ENCODE results near the gene GCAT. TPM values are rescaled to one million over a fixed set of nuclear protein-coding genes. Genes with fewer than 3 reads are reported as not detected.

Gene GCAT
- total and polyA plus RNA-seq, 2 of the 13 experiments (the other 11 are each of a cell fraction or from before 2014, with no cell fraction given) = 28.0 to 50.3 TPM

DNA sequence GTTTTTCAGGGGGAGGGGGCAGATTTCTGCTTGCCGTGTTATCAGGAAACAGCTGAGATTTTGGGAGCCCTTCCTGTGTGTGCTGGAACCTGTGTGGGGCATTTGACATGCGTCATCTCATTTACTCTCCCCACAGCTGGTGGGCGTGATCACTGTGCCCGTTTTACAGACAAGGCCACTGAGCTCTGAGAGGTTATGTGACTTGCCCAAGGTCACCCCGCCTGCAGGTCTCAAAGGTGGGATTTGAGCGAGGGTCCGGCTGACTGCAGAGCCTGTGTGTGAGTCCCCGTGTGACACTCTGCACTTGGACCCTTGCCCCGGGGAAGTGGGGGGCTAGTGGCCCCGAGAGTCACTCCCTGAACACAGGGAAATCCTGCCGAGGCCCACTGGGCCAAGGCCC lies 48.5 kb upstream of the GCAT start (continued):
- TF ChIP-seq, protein P1, sequence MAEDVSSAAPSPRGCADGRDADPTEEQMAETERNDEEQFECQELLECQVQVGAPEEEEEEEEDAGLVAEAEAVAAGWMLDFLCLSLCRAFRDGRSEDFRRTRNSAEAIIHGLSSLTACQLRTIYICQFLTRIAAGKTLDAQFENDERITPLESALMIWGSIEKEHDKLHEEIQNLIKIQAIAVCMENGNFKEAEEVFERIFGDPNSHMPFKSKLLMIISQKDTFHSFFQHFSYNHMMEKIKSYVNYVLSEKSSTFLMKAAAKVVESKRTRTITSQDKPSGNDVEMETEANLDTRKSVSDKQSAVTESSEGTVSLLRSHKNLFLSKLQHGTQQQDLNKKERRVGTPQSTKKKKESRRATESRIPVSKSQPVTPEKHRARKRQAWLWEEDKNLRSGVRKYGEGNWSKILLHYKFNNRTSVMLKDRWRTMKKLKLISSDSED (CRISPR knock-in tag; IDR thresholded peaks at IDR 0.05) = no peak
- 0 out of 2 replicates have a peak, but pooled peaks have one; percentile 32 for TF ChIP-seq ADNP (CRISPR knock-in tag; IDR thresholded peaks at IDR 0.05)
- no peak for TF ChIP-seq PCBP2 (optimal IDR thresholded peaks at IDR 0.05; ENCODE audit: low read depth, low read length, poor library complexity, severe bottlenecking)
- TF ChIP-seq PCBP1 (IDR thresholded peaks at IDR 0.05; ENCODE audit: borderline replicate concordance, low read depth, low read length) = 0 out of 2 replicates have a peak, but pooled peaks have one; percentile 64
- TF ChIP-seq, protein P2, sequence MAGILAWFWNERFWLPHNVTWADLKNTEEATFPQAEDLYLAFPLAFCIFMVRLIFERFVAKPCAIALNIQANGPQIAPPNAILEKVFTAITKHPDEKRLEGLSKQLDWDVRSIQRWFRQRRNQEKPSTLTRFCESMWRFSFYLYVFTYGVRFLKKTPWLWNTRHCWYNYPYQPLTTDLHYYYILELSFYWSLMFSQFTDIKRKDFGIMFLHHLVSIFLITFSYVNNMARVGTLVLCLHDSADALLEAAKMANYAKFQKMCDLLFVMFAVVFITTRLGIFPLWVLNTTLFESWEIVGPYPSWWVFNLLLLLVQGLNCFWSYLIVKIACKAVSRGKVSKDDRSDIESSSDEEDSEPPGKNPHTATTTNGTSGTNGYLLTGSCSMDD (CRISPR knock-in tag; IDR thresholded peaks at IDR 0.05) = no peak
- TF ChIP-seq MAZ (IDR thresholded peaks at IDR 0.05; ENCODE audit: borderline replicate concordance, low read depth, low read length) = no peak
- no peak for TF ChIP-seq MAZ (CRISPR knock-in tag; IDR thresholded peaks at IDR 0.05; ENCODE audit: low read depth)

DNA sequence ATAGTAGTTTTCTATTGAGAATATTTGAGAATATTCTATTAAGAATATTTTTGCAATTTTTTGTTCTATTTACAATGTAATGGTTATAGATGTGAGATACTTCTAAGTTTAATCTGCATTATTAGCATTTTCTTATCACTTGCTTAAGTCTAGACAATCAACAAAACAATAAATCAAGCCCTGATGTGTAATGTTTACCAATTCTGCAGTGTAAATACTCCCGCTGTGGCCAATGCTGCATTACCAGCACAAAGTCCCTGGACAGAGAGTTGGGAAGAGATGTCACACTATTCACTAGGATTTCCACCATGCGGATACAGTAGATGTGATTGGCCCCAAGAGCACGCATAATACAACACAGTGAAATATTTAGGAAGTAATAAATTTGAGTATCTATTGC lies 47.6 kb upstream of the GCAT start:
- peaks cover 51% of the 10 kb centered on the region for H3K4me1 ChIP-seq (ENCODE audit: insufficient read depth, low read length)
- in situ Hi-C loops (cut with HindIII; ENCODE audit: extremely low pct_ligation_motif_present, low pct_unique_long_range_greater_than_20kb) = no loop called here
- no peak overlapping the region for H2AFZ ChIP-seq (ENCODE audit: low read length)
- H3K27ac ChIP-seq (ENCODE audit: extremely low read length, insufficient read depth, low read length) = peak overlapping the region; percentile 38
- peak overlapping the region; percentile 36; the same call in 1 of the 2 replicates for H3K4me2 ChIP-seq (ENCODE audit: low read depth, low read length)
- H3K4me3 ChIP-seq (replicated peaks in 1 of 3; ENCODE audit: insufficient read depth in 1 of 3, low read depth in 2 of 3, low read length in 3 of 3) = no peak overlapping the region
- H3K27me3 ChIP-seq (ENCODE audit: control insufficient read depth in 1 of 2, insufficient read depth in 2 of 2, low read length in 2 of 2) = no peaks in the 10 kb centered on the region
- H3K9ac ChIP-seq (ENCODE audit: insufficient read depth, low read depth, low read length) = no peak overlapping the region
- H3K79me2 ChIP-seq (ENCODE audit: insufficient read depth, low read length) = no peaks in the 10 kb centered on the region
- DNase-seq (ENCODE audit: low spot score) (peak; percentile 86), ATAC-seq (peak; percentile 87), FAIRE-seq (peak; percentile 92)
- intact Hi-C loops (cut with micrococcal nuclease; ENCODE audit: unreplicated experiment) = no loop called here
- ChIA-PET CTCF (ENCODE audit: low intra/inter-chr PET ratio, low total read pairs) (no interaction called here), POLR2A (no interaction called here)
- H3K9me3 ChIP-seq (ENCODE audit: low read length) = no peaks in the 10 kb centered on the region
- H3K36me3 ChIP-seq (replicated peaks in 1 of 2; ENCODE audit: control insufficient read depth in 1 of 2, insufficient read depth in 2 of 2, low read length in 2 of 2) = peaks cover 0 to 44% of the 10 kb centered on the region in 2 experiments; a peak in 3 of 5 replicates
- no peaks in the 10 kb centered on the region for H4K20me1 ChIP-seq (ENCODE audit: insufficient read depth, low read length)
- 7% methylated on average over 3 of the region's 3 CpGs for WGBS (ENCODE audit: low lambda C conversion rate)
- TSS peak; percentile 30 for BruUV-seq (replicated peaks)
- TF ChIP-seq FIP1L1 (IDR thresholded peaks at IDR 0.05; ENCODE audit: borderline replicate concordance, insufficient read depth, low read depth, low read length) (no peak), HOXA5 (CRISPR knock-in tag; IDR thresholded peaks at IDR 0.05) (peak; percentile 48; the same call in 1 of the 2 replicates), SNRNP70 (IDR thresholded peaks at IDR 0.05; ENCODE audit: low read depth, low read length) (no peak), ZEB1 (IDR thresholded peaks at IDR 0.05; ENCODE audit: insufficient replicate concordance, low read depth) (no peak), SKI (IDR thresholded peaks at IDR 0.05; ENCODE audit: partially characterized antibody) (peak; percentile 88), ASH2L (IDR thresholded peaks at IDR 0.05; ENCODE audit: insufficient read length, low read depth, low read length) (peak; percentile 19), KLF11 (CRISPR knock-in tag; IDR thresholded peaks at IDR 0.05) (no peak), PRPF4 (IDR thresholded peaks at IDR 0.05; ENCODE audit: low read depth, low read length, poor library complexity, severe bottlenecking) (no peak), ZNF17 (CRISPR knock-in tag; IDR thresholded peaks at IDR 0.05) (no peak), HDAC2 (CRISPR knock-in tag; IDR thresholded peaks at IDR 0.05) (peak; percentile 56; the same call in 1 of the 2 replicates), ZFP37 (CRISPR knock-in tag; IDR thresholded peaks at IDR 0.05; ENCODE audit: borderline replicate concordance) (no peak)
- TF ChIP-seq, protein P3, sequence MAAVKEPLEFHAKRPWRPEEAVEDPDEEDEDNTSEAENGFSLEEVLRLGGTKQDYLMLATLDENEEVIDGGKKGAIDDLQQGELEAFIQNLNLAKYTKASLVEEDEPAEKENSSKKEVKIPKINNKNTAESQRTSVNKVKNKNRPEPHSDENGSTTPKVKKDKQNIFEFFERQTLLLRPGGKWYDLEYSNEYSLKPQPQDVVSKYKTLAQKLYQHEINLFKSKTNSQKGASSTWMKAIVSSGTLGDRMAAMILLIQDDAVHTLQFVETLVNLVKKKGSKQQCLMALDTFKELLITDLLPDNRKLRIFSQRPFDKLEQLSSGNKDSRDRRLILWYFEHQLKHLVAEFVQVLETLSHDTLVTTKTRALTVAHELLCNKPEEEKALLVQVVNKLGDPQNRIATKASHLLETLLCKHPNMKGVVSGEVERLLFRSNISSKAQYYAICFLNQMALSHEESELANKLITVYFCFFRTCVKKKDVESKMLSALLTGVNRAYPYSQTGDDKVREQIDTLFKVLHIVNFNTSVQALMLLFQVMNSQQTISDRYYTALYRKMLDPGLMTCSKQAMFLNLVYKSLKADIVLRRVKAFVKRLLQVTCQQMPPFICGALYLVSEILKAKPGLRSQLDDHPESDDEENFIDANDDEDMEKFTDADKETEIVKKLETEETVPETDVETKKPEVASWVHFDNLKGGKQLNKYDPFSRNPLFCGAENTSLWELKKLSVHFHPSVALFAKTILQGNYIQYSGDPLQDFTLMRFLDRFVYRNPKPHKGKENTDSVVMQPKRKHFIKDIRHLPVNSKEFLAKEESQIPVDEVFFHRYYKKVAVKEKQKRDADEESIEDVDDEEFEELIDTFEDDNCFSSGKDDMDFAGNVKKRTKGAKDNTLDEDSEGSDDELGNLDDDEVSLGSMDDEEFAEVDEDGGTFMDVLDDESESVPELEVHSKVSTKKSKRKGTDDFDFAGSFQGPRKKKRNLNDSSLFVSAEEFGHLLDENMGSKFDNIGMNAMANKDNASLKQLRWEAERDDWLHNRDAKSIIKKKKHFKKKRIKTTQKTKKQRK (IDR thresholded peaks at IDR 0.05; ENCODE audit: low read length) = no peak
